ENCODE data around the gene NDUFV1.

DNA sequence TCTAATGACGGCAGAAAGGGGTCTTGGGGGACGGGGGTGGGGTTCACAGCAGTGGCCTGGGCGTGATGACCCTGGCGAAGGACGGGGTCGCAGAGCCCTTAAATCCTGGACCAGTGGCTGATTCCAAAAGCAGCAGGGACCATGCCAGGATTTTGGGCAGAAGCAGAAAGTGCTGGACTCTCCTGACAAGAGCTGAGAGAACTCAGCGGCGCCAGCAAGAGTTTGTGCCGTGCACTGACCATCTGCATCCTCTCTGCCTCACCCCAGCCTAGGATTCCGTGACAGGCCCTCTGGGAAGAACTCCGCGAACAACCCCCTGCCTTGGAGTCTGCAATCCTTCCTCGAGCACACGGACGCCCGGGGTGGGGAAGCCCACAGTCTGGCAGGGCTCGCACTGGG, 644 bp upstream of the NDUFV1 start:
- TF ChIP-seq, protein P1, sequence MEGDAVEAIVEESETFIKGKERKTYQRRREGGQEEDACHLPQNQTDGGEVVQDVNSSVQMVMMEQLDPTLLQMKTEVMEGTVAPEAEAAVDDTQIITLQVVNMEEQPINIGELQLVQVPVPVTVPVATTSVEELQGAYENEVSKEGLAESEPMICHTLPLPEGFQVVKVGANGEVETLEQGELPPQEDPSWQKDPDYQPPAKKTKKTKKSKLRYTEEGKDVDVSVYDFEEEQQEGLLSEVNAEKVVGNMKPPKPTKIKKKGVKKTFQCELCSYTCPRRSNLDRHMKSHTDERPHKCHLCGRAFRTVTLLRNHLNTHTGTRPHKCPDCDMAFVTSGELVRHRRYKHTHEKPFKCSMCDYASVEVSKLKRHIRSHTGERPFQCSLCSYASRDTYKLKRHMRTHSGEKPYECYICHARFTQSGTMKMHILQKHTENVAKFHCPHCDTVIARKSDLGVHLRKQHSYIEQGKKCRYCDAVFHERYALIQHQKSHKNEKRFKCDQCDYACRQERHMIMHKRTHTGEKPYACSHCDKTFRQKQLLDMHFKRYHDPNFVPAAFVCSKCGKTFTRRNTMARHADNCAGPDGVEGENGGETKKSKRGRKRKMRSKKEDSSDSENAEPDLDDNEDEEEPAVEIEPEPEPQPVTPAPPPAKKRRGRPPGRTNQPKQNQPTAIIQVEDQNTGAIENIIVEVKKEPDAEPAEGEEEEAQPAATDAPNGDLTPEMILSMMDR (conservative IDR thresholded peaks at IDR 0.05; ENCODE audit: low read depth, low read length) = no peak
- no peak for TF ChIP-seq EZH2 (IDR thresholded peaks at IDR 0.05; ENCODE audit: borderline replicate concordance, low read depth, low read length, poor library complexity, severe bottlenecking)

Data from A673 (cell line).